Peyer's patch (tissue), 4 donors: Measurements from ENCODE around the gene PLB1. TPM values are rescaled to one million over a fixed set of nuclear protein-coding genes. Genes with fewer than 3 reads are reported as not detected.

Source experiments
- DNase-seq, 3 donors: peaks; one replicate each; pipeline ENCODE4 v3.0.0-alpha.2; 2017 to 2019
- H3K27ac ChIP-seq, 4 donors: fragments of 200-600 bp; sonication (generic); one replicate each; pipeline ENCODE4 v1.5.1; 2016 to 2019
- H3K27me3 ChIP-seq, 2 donors: fragments of 200-600 bp; sonication (generic); one replicate each; pipeline ENCODE4 v1.5.1; 2019
- H3K36me3 ChIP-seq, 3 donors: fragments of 200-600 bp; sonication (generic); one replicate each; pipeline ENCODE4 v1.5.1; 2016 to 2019
- H3K4me1 ChIP-seq, 4 donors: fragments of 200-600 bp; sonication (generic); one replicate each; pipeline ENCODE4 v1.5.1; 2016 to 2019
- H3K4me3 ChIP-seq, 4 donors: fragments of 200-600 bp; sonication (generic); 1 replicate in 3 of 4; 2 replicates in 1 of 4; pipeline ENCODE4 v1.5.1; 2016 to 2019; ENCODE audit warnings: mild to moderate bottlenecking in 1 of 4
- H3K9me3 ChIP-seq, 4 donors: fragments of 200-600 bp; sonication (generic); one replicate each; pipeline ENCODE4 v1.5.1; 2016 to 2019; ENCODE audit warnings: mild to moderate bottlenecking in 1 of 4
- CTCF ChIP-seq, 6 experiments: fragments of 450-650 bp in 4 of 6; fragments of 200-600 bp in 2 of 6; sonication (generic) in 1 of 6; IDR thresholded peaks; one replicate each; pipeline ENCODE4 v1.5.1; 2017 to 2019; ENCODE audit warnings: antibody characterized with exemption in 6 of 6, mild to moderate bottlenecking in 3 of 6, moderate library complexity in 1 of 6
- POLR2A ChIP-seq, 2 donors: fragments of 450-650 bp; IDR thresholded peaks; one replicate each; pipeline ENCODE4 v1.5.1; 2017; ENCODE audit warnings: antibody characterized with exemption in 2 of 2, mild to moderate bottlenecking in 2 of 2, moderate library complexity in 2 of 2
- small RNA-seq, 2 donors: library from RNA; depleted of rRNA; stranded (forward); fragments of <200 nt; gene quantifications; one replicate each; pipeline ENCODE3, GENCODE V24; 2016
- total RNA-seq, 4 donors: library from RNA; depleted of rRNA; stranded (reverse); fragments of >200 nt; gene quantifications; one replicate each; pipeline ENCODE4 v1.1.0, GENCODE V29; 2016

Gene PLB1
- total RNA-seq, 4 donors from 2014 or later: 9.1 to 345 (median 146) TPM

DNA sequence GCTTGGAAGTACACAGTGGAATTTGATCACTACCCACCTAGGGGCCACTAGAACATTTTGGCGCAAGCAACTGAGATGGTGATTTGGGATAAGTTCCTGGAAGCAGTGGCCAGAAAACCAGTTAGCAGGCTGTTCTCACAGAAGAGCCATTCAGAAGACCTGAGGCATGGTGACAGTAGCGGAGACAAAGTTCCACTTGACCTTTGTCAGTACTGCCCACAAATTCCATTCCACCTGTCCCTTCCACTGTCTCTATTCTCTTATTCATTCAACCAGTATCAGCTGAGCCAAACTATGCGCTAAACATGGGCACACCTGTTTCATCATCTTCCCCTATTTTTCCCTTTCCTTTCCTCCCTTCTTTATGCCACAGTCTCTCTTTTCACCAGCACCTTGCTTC is 196.6 kb downstream of the PLB1 start:
- Histone ChIP-seq H3K27me3 (no peaks in the 10 kb centered on the region), H3K36me3 (no peaks in the 10 kb centered on the region), H3K9me3 (no peaks in the 10 kb centered on the region), H3K4me1 (no peaks in the 10 kb centered on the region), H3K27ac (no peak overlapping the region), H3K4me3 (no peak overlapping the region)
- TF ChIP-seq POLR2A (IDR thresholded peaks at IDR 0.05) (no peak), CTCF (IDR thresholded peaks at IDR 0.05) (no peak)
- no peak for DNase-seq

GRCh38 chr2:28693223-28693622 is 197.4 kb downstream of the PLB1 start:
- no peak overlapping the region for H3K27ac ChIP-seq

More at GRCh38 chr2:28693223-28693622, 197.4 kb downstream of the PLB1 start:
- Histone ChIP-seq H3K36me3 (no peaks in the 10 kb centered on the region), H3K27me3 (no peaks in the 10 kb centered on the region), H3K4me1 (no peaks in the 10 kb centered on the region), H3K4me3 (no peak overlapping the region), H3K9me3 (no peaks in the 10 kb centered on the region)
- no peak for DNase-seq
- TF ChIP-seq POLR2A (IDR thresholded peaks at IDR 0.05) (no peak), CTCF (IDR thresholded peaks at IDR 0.05) (no peak)

Small RNAs within 50 kb of the gene (small RNA-seq; reads per million reads assigned to genes)
- gene RNA5SP89 (0 reads per million in 2 donors), gene SNRPGP7 (0 reads per million in 2 donors)

Other genes with a start within 250 kb of the PLB1 start
- 100 to 1,000 TPM in 3 of 4 donors, 10 to 100 TPM in 1; 46.2 to 239 (median 207) TPM for gene FOSL2, start 103.2 kb upstream of the PLB1 start, total RNA-seq